Right lung (tissue), 5 donors: Measurements from ENCODE around the gene MAD1L1. TPM values are rescaled to one million over a fixed set of nuclear protein-coding genes. Genes with fewer than 3 reads are reported as not detected.

Experiments
- DNase-seq, 2 donors: peaks; one replicate each; pipeline ENCODE4 v3.0.0-alpha.2; 2013
- polyA plus RNA-seq, 5 donors: library from polyadenylated mRNA; unstranded; fragments of 120-200 nt; gene quantifications; one replicate each; pipeline versions ENCODE4 v1.2.1 to v1.2.3, GENCODE V29; 2013; ENCODE audit warnings: inconsistent platforms in 1 of 5, low replicate concordance in 1 of 5; ENCODE audit not compliant: insufficient read length in 5 of 5, insufficient read depth in 1 of 5

The MAD1L1 gene
- polyA plus RNA-seq, 5 donors: 15.5 to 26.8 (median 23.1) TPM

- DNase-seq: no peak
Observed at GRCh38 chr7:2016021-2016631, 216.6 kb downstream of the MAD1L1 start.

GRCh38 chr7:2015251-2015871 is 217.4 kb downstream of the MAD1L1 start:
- no peak for DNase-seq

GRCh38 chr7:2014391-2015241 is 218.1 kb downstream of the MAD1L1 start:
- no peak for DNase-seq

- no peak for DNase-seq
Observed at GRCh38 chr7:2013381-2014311, 219.1 kb downstream of the MAD1L1 start.

GRCh38 chr7:2012981-2013380 is 219.8 kb downstream of the MAD1L1 start:
- peak; percentile 60 to 62 for DNase-seq

GRCh38 chr7:2012044-2012900 is 220.5 kb downstream of the MAD1L1 start:
- DNase-seq: no peak

- DNase-seq: no peak
Observed at GRCh38 chr7:2011266-2012043, 221.3 kb downstream of the MAD1L1 start.

GRCh38 chr7:2010551-2011265 is 222.0 kb downstream of the MAD1L1 start:
- DNase-seq: no peak

- DNase-seq: no peak
Observed at GRCh38 chr7:2010101-2010500, 222.6 kb downstream of the MAD1L1 start.

- no peak for DNase-seq
Observed at GRCh38 chr7:2009541-2010001, 223.2 kb downstream of the MAD1L1 start.

GRCh38 chr7:2008936-2009540 is 223.7 kb downstream of the MAD1L1 start:
- no peak for DNase-seq

GRCh38 chr7:2008101-2008935 is 224.4 kb downstream of the MAD1L1 start:
- DNase-seq: no peak

- DNase-seq: no peak
Observed at GRCh38 chr7:2007551-2007950, 225.2 kb downstream of the MAD1L1 start.

- DNase-seq: no peak
Observed at GRCh38 chr7:2006921-2007381, 225.8 kb downstream of the MAD1L1 start.

- no peak for DNase-seq
Observed at GRCh38 chr7:2006231-2006771, 226.4 kb downstream of the MAD1L1 start.

GRCh38 chr7:2005786-2006185 is 227.0 kb downstream of the MAD1L1 start:
- no peak for DNase-seq
